ENCODE data around the gene ELMO1. TPM values are rescaled to one million over a fixed set of nuclear protein-coding genes. Genes with fewer than 3 reads are reported as not detected.

The ELMO1 gene
- total RNA-seq, 1 donor from 2014 or later: 0.69 TPM

GRCh38 chr7:36884910-36885309 lies 563.8 kb downstream of the ELMO1 start:
- no peak overlapping the region for H3K4me3 ChIP-seq (ENCODE audit: low read depth, low read length)
- DNase-seq (ENCODE audit: low read depth): no peak
- no peak for TF ChIP-seq CTCF (conservative IDR thresholded peaks at IDR 0.05; ENCODE audit: low read depth, low read length)

DNA sequence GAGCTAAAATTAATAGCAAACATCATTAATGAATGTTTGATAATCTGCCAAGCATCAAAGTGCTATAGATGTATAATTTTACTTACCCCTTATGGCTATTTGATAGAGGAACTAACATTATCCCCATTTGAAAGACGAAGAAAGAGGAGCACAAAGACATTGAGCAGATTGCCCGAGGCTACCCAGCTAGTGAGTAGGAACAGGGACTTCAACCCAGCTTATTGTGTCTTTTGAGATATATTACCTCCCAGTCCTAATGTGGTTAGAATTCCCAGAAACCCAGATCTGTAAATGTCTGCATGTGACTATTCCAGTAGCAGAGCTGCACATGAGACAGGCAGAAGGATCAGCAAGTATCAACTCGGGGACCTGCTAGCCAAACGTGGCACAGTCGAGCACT lies 564.3 kb downstream of the ELMO1 start:
- H3K4me3 ChIP-seq (ENCODE audit: low read depth, low read length): no peak overlapping the region
- TF ChIP-seq CTCF (conservative IDR thresholded peaks at IDR 0.05; ENCODE audit: low read depth, low read length): no peak
- DNase-seq (ENCODE audit: low read depth): no peak

- no peak overlapping the region for H3K4me3 ChIP-seq (ENCODE audit: low read depth, low read length)
- TF ChIP-seq CTCF (conservative IDR thresholded peaks at IDR 0.05; ENCODE audit: low read depth, low read length): no peak
- DNase-seq (ENCODE audit: low read depth): no peak
These were observed 567.3 kb downstream of the ELMO1 start for GRCh38 chr7:36881233-36881874.

DNA sequence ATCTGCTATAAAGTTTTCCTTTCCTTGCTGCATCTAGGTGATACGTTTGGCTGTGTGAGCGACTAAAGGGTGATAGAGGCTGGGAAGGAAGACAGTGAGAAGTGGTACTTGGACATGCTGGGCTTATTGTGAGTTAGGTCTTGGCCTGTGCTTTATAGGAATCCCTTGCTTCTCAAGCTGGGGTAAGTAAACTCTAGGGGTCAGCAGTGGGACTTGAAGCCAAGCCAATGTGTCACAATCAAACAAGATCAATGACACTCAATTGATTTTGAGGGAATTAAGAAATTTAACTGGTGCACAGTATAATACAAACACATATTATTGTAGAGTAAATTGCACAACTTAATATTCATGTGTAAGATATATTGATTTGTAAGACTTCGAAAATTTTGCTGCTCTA lies 568.6 kb downstream of the ELMO1 start:
- TF ChIP-seq CTCF (conservative IDR thresholded peaks at IDR 0.05; ENCODE audit: low read depth, low read length): no peak
- no peak for DNase-seq (ENCODE audit: low read depth)

GRCh38 chr7:36879021-36879420 lies 569.6 kb downstream of the ELMO1 start:
- H3K4me3 ChIP-seq (ENCODE audit: low read depth, low read length): no peak overlapping the region
- no peak for DNase-seq (ENCODE audit: low read depth)
- no peak for TF ChIP-seq CTCF (conservative IDR thresholded peaks at IDR 0.05; ENCODE audit: low read depth, low read length)

More for the DNA sequence above, 568.6 kb downstream of the ELMO1 start:
- no peak overlapping the region for H3K4me3 ChIP-seq (ENCODE audit: low read depth, low read length)

GRCh38 chr7:36878288-36878687 lies 570.4 kb downstream of the ELMO1 start:
- TF ChIP-seq CTCF (conservative IDR thresholded peaks at IDR 0.05; ENCODE audit: low read depth, low read length): no peak
- DNase-seq (ENCODE audit: low read depth): no peak
- H3K4me3 ChIP-seq (ENCODE audit: low read depth, low read length): no peak overlapping the region

DNA sequence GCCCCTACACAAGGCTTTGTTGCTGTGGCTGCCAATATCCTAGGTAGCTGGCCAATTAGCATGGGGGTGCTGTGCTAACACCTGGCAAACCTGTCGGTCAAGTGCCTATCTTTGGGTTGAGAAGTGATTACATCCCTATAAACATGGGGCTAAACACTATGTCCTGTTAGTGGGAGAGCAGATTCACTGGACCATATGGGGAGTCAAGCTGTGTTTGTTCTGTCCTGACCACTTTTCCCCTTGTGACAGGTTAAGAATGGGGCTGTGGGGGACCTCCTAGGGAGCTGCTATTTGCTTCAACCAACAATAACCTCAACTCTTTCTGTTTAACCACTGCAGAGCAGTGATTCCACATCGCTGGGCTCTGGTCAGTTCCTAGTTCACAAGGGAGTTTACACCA lies 572.9 kb downstream of the ELMO1 start:
- no peak for TF ChIP-seq CTCF (conservative IDR thresholded peaks at IDR 0.05; ENCODE audit: low read depth, low read length)
- no peak for DNase-seq (ENCODE audit: low read depth)
- H3K4me3 ChIP-seq (ENCODE audit: low read depth, low read length): no peak overlapping the region

Data from epithelial cell of proximal tubule (primary cell).